ENCODE data around the gene SGMS1. TPM values are rescaled to one million over a fixed set of nuclear protein-coding genes. Genes with fewer than 3 reads are reported as not detected.

Gene SGMS1
- total and polyA plus RNA-seq, 2 donors (not counting 3 experiments of a cell fraction or from before 2014, with no cell fraction given): 9.7 to 23.7 TPM

DNA sequence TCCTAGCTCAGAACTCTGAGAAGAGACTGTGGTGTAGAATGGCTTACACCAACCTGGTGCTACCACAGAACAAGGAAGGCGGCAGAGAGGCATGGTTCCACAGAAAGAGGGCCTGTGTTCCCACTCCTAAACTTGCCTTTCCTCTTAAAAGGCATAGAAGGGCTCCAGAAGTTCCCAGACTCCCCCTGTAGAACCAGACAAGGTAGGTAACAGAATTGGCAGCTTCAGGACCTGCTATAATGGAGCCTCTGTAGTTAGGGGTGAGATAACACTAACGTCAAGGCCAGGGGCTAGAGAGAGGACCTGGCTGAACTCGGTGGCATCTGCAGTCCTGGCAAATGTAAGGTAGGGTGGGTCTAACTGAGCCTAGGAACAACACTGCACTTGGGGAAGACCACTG is 26.7 kb upstream of the SGMS1 start:
- H3K4me2 ChIP-seq (ENCODE audit: insufficient read depth, low read length): no peak overlapping the region
- H2AFZ ChIP-seq (ENCODE audit: low read depth, low read length): no peak overlapping the region
- H3K4me3 ChIP-seq (replicated peaks in 1 of 3; ENCODE audit: insufficient read depth in 1 of 3, low read depth in 1 of 3, low read length in 3 of 3): no peak overlapping the region
- H3K27ac ChIP-seq (ENCODE audit: insufficient read depth, low read depth, low read length): no peak overlapping the region
- no peak for DNase-seq (ENCODE audit: low read depth, low spot score)
- no peak for FAIRE-seq
- ChIA-PET CTCF (interaction anchor here (2.5 kb wide), 1 partner anchor 283 kb away, joined by 12 read pairs; no protein-coding TSS in a partner anchor), POLR2A (no interaction called here)
- H3K79me2 ChIP-seq (ENCODE audit: control insufficient read depth, insufficient read depth, low read length): no peaks in the 10 kb centered on the region
- intact Hi-C loops (cut with micrococcal nuclease) (no loop called here), dilution Hi-C loops (cut with MboI; ENCODE audit: extremely low pct_ligation_motif_present, low sequenced_read_pairs) (no loop called here)
- H3K9ac ChIP-seq (replicated peaks; ENCODE audit: extremely low read depth, insufficient read depth, low read length): no peak overlapping the region
- H3K4me1 ChIP-seq (ENCODE audit: control insufficient read depth, extremely low read depth, insufficient read depth, low read length): peaks cover 22% of the 10 kb centered on the region
- no peaks in the 10 kb centered on the region for H3K9me3 ChIP-seq (replicated peaks; ENCODE audit: control insufficient read depth, insufficient read depth, low read length)
- H3K9me1 ChIP-seq (replicated peaks; ENCODE audit: control insufficient read depth, extremely low read depth, insufficient read depth, low read length): no peaks in the 10 kb centered on the region
- no peaks in the 10 kb centered on the region for H3K27me3 ChIP-seq (ENCODE audit: control insufficient read depth in 2 of 2, insufficient read depth in 2 of 2, low read length in 2 of 2)
- no peaks in the 10 kb centered on the region for H4K20me1 ChIP-seq (replicated peaks; ENCODE audit: control insufficient read depth, extremely low read depth, insufficient read depth, low read length)
- TF ChIP-seq MYC (IDR thresholded peaks at IDR 0.05; ENCODE audit: low read depth, low read length) (no peak), GATA2 (IDR thresholded peaks at IDR 0.05; ENCODE audit: insufficient read depth, insufficient read length, low read depth, low read length) (no peak), POLR2A (IDR thresholded peaks at IDR 0.05; ENCODE audit: low read depth, low read length) (no peak), FOS (IDR thresholded peaks at IDR 0.05; ENCODE audit: borderline replicate concordance, insufficient read depth, low read length) (no peak), EZH2 (IDR thresholded peaks at IDR 0.05; ENCODE audit: borderline replicate concordance, low read depth, low read length, severe bottlenecking) (no peak), CTCF (IDR thresholded peaks at IDR 0.05; ENCODE audit: extremely low read depth in 1 of 2, insufficient read depth in 1 of 2, low read depth in 1 of 2, low read length in 2 of 2) (no peak), POLR2AphosphoS5 (IDR thresholded peaks at IDR 0.05; ENCODE audit: insufficient read depth, low read depth, low read length) (no peak), JUN (IDR thresholded peaks at IDR 0.05; ENCODE audit: borderline replicate concordance, insufficient read depth, insufficient read length, low read depth) (no peak)
- TF ChIP-seq, protein P1, sequence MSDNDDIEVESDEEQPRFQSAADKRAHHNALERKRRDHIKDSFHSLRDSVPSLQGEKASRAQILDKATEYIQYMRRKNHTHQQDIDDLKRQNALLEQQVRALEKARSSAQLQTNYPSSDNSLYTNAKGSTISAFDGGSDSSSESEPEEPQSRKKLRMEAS (IDR thresholded peaks at IDR 0.05; ENCODE audit: insufficient read depth, insufficient read length): no peak
- no peaks in the 10 kb centered on the region for H3K36me3 ChIP-seq (ENCODE audit: control insufficient read depth in 2 of 2, extremely low read depth in 1 of 2, insufficient read depth in 2 of 2, low read length in 2 of 2)
- BruUV-seq (replicated peaks): no TSS peak

All from endothelial cell of umbilical vein (primary cell).